Lower leg skin (tissue), 3 donors: ENCODE results near the gene RPS19.

ENCODE experiments used
- CTCF ChIP-seq, 3 donors: fragments of 450-650 bp; IDR thresholded peaks; one replicate each; pipeline ENCODE4 v1.5.1; 2016; ENCODE audit warnings: antibody characterized with exemption in 3 of 3, mild to moderate bottlenecking in 3 of 3, moderate library complexity in 2 of 3
- POLR2A ChIP-seq, 2 donors: fragments of 450-650 bp; IDR thresholded peaks; one replicate each; pipeline ENCODE4 v1.6.1; 2016 to 2017; ENCODE audit warnings: antibody characterized with exemption in 2 of 2, mild to moderate bottlenecking in 1 of 2, moderate library complexity in 1 of 2

- TF ChIP-seq CTCF (IDR thresholded peaks at IDR 0.05) (no peak), POLR2A (IDR thresholded peaks at IDR 0.05) (no peak)
These were observed 58.7 kb downstream of the RPS19 start for GRCh38 chr19:41918653-41919244.
